Stomach (tissue), 9 donors: ENCODE results near the gene FAM83F. TPM values are rescaled to one million over a fixed set of nuclear protein-coding genes. Genes with fewer than 3 reads are reported as not detected.

Source experiments
- DNase-seq, 2 donors: peaks; one replicate each; pipeline versions ENCODE4 v3.0.0 to v3.0.0-alpha.2; 2013 to 2019
- H3K27ac ChIP-seq, 5 donors: fragments of 200-600 bp in 4 of 5; sonication (generic) in 4 of 5; one replicate each; pipeline ENCODE4 v1.5.1; 2013 to 2019; ENCODE audit warnings: mild to moderate bottlenecking in 1 of 5, moderate library complexity in 1 of 5
- H3K27me3 ChIP-seq, 3 donors: fragments of 200-600 bp; sonication (generic); one replicate each; pipeline ENCODE4 v1.5.1; 2017 to 2019; ENCODE audit warnings: mixed run types in 1 of 3
- H3K36me3 ChIP-seq, 4 donors: fragments of 200-600 bp; sonication (generic); 1 replicate in 3 of 4; 2 replicates in 1 of 4; pipeline ENCODE4 v1.5.1; 2016 to 2019
- H3K4me1 ChIP-seq, 4 donors: fragments of 200-600 bp; sonication (generic); one replicate each; pipeline ENCODE4 v1.5.1; 2016 to 2019
- H3K4me3 ChIP-seq, 4 donors: fragments of 200-600 bp; sonication (generic) in 3 of 4; one replicate each; pipeline ENCODE4 v1.5.1; 2016 to 2019; ENCODE audit warnings: mild to moderate bottlenecking in 1 of 4
- H3K9me3 ChIP-seq, 4 donors: fragments of 200-600 bp; sonication (generic); one replicate each; pipeline ENCODE4 v1.5.1; 2016 to 2019
- CTCF ChIP-seq, 7 experiments: fragments of 450-650 bp in 4 of 7; fragments of 200-600 bp in 3 of 7; sonication (generic) in 3 of 7; IDR thresholded peaks; one replicate each; pipeline ENCODE4 v1.5.1; 2016 to 2019; ENCODE audit warnings: antibody characterized with exemption in 7 of 7, control low read depth in 2 of 7, mild to moderate bottlenecking in 1 of 7
- EP300 ChIP-seq: sonication (generic); formaldehyde crosslinking; IDR thresholded peaks from one replicate; pipeline ENCODE4 v1.6.1; 2017; ENCODE audit warnings: antibody characterized with exemption
- POLR2A ChIP-seq, 4 donors: fragments of 450-650 bp; IDR thresholded peaks; one replicate each; pipeline ENCODE4 v1.6.1; 2016; ENCODE audit warnings: antibody characterized with exemption in 4 of 4, control low read depth in 2 of 4, mild to moderate bottlenecking in 1 of 4, moderate library complexity in 1 of 4
- POLR2AphosphoS5 ChIP-seq, 3 donors: sonication (generic); formaldehyde crosslinking; IDR thresholded peaks; one replicate each; pipeline ENCODE4 v1.6.1; 2016; ENCODE audit warnings: antibody characterized with exemption in 3 of 3
- WGBS, 5 donors: extraction: QIAGEN DNeasy Blood & Tissue Kit in 3 of 5; methylation state at CpG; one replicate each; pipeline versions ENCODE4 v1.1.5 to v1.1.7; 2013 to 2018; 5-methylcytosine and 5-hydroxymethylcytosine counted together
- intact Hi-C: fragments of 100-400 bp; cut with DNase I; formaldehyde crosslinking; loops from one replicate; pipeline ENCODE4 v1.15.1; 2023; ENCODE audit warnings: low total_unique reads
- polyA plus RNA-seq, 3 donors: library from polyadenylated mRNA; stranded (reverse); fragments of 200-250 nt; gene quantifications; one replicate each; pipeline ENCODE4 v1.2.3, GENCODE V29; 2013
- total RNA-seq, 5 donors: library from RNA; depleted of rRNA; stranded (reverse); fragments of >200 nt; gene quantifications; one replicate each; pipeline versions ENCODE4 v1.1.0 to v1.2.3, GENCODE V29; 2014 to 2016
- donor health status: healthy with polysubstance abuse.
- donor health status: Bipolar disorder and iron deficiency.
- donor health status: healthy.

The FAM83F gene
- total and polyA plus RNA-seq, 8 donors, result under 0.01 to 17.4 (median 7.6) TPM

GRCh38 chr22:40020956-40021355, 26.2 kb downstream of the FAM83F start:
- intact Hi-C loops, result no loop called here
- DNase-seq, result no peak
- Histone ChIP-seq H3K27ac (no peak overlapping the region), H3K9me3 (no peaks in the 10 kb centered on the region), H3K4me1 (peaks cover 9 to 50% (median 23%) of the 10 kb centered on the region in 4 donors), H3K27me3 (no peaks in the 10 kb centered on the region), H3K36me3 (peaks cover 6 to 32% (median 18%) of the 10 kb centered on the region in 4 donors), H3K4me3 (no peak overlapping the region)
- TF ChIP-seq CTCF (IDR thresholded peaks at IDR 0.05) (no peak), POLR2AphosphoS5 (IDR thresholded peaks at IDR 0.05) (no peak), EP300 (no peak), POLR2A (IDR thresholded peaks at IDR 0.05) (no peak)
- 87 to 96% (median 92%) methylated on average over 7 of the region's 7 CpGs for WGBS, 5 donors

GRCh38 chr22:40021401-40022000, 26.7 kb downstream of the FAM83F start:
- peak overlapping the region in 1 of 5 donors; percentile 13 for H3K27ac ChIP-seq
- DNase-seq, result no peak
- no peak for TF ChIP-seq CTCF (IDR thresholded peaks at IDR 0.05)
- TF ChIP-seq EP300, result no peak
- TF ChIP-seq POLR2A (IDR thresholded peaks at IDR 0.05), result no peak
- no peak for TF ChIP-seq POLR2AphosphoS5 (IDR thresholded peaks at IDR 0.05)
- peaks cover 9 to 49% (median 21%) of the 10 kb centered on the region in 4 donors for H3K4me1 ChIP-seq
- H3K27me3 ChIP-seq, result no peaks in the 10 kb centered on the region
- H3K36me3 ChIP-seq, result peaks cover 6 to 32% (median 19%) of the 10 kb centered on the region in 4 donors
- WGBS, 5 donors, result 91 to 96% (median 92%) methylated on average over 31 to 34 of the region's 34 CpGs
- no peak overlapping the region for H3K4me3 ChIP-seq
- intact Hi-C loops, result no loop called here
- no peaks in the 10 kb centered on the region for H3K9me3 ChIP-seq

- peaks cover 9 to 37% (median 17%) of the 10 kb centered on the region in 4 donors for H3K4me1 ChIP-seq
- 60 to 77% (median 63%) methylated on average over 8 to 11 of the region's 11 CpGs for WGBS, 5 donors
- H3K27ac ChIP-seq, result peak overlapping the region in 2 of 5 donors; percentile 13 to 32
- TF ChIP-seq EP300 (no peak), POLR2AphosphoS5 (IDR thresholded peaks at IDR 0.05) (peak in 1 of 3 donors; percentile 37)
- H3K27me3 ChIP-seq, result no peaks in the 10 kb centered on the region
- intact Hi-C loops, result no loop called here
- H3K36me3 ChIP-seq, result peaks cover 6 to 36% (median 24%) of the 10 kb centered on the region in 4 donors
- no peak overlapping the region for H3K4me3 ChIP-seq
- no peaks in the 10 kb centered on the region for H3K9me3 ChIP-seq
- DNase-seq, result peak; percentile 54 to 65
Measured at GRCh38 chr22:40022536-40023240, 27.9 kb downstream of the FAM83F start.

GRCh38 chr22:40023341-40023841, 28.6 kb downstream of the FAM83F start:
- H3K27me3 ChIP-seq, result no peaks in the 10 kb centered on the region
- intact Hi-C loops, result no loop called here
- peaks cover 9 to 33% (median 17%) of the 10 kb centered on the region in 4 donors for H3K4me1 ChIP-seq
- no peak overlapping the region for H3K27ac ChIP-seq
- TF ChIP-seq POLR2A (IDR thresholded peaks at IDR 0.05) (no peak), EP300 (no peak), CTCF (IDR thresholded peaks at IDR 0.05) (no peak), POLR2AphosphoS5 (IDR thresholded peaks at IDR 0.05) (no peak)
- H3K36me3 ChIP-seq, result peaks cover 6 to 43% (median 26%) of the 10 kb centered on the region in 4 donors
- no peak for DNase-seq
- no peaks in the 10 kb centered on the region for H3K9me3 ChIP-seq
- WGBS, 5 donors, result 80 to 86% (median 84%) methylated on average over 16 of the region's 16 CpGs
- no peak overlapping the region for H3K4me3 ChIP-seq
